HG03159 (cell line): ENCODE results near the gene ZNF638.
"Not testable (repeated sequence)": the region's sequence is repeated elsewhere in the genome, so short reads cannot be mapped to it uniquely, and the experiment has no call there.

Experiments used
- ATAC-seq: cut with Tn5 transposase; IDR thresholded peaks from one replicate; pipeline ENCODE4 v1.9.1; 2021; ENCODE audit warnings: mild to moderate bottlenecking, moderate library complexity; ENCODE audit not compliant: unreplicated experiment

ZNF638 gene

DNA sequence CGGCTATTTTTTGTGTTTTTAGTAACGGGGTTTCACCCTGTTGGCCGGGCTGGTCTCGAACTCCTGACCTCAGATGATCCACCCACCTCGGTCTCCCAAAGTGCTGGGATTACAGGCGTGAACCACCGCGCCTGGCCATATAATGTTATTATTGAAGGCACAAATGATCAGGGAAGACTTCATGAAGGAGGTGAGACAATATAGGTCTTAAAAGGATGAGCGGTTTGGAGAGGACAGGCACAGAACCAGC is 326 bp upstream of the ZNF638 start:
- ATAC-seq = not testable (repeated sequence)

DNA sequence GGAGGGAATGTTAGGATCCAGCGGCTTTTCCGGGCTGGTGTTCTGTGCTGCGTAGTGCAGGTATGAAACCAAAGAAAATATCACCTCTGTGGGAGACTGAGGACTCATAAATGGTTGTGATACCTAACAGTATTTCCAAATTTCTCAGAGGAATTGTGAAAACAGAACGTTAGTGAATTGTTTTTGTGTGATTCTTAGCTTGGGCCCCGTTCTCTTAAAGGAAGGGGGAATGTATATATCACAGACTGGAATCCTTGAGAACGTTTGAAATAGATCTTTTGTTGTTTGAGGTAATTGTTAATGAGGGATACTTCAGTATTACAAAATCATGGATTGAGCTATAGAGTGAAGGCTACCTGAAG is 834 bp downstream of the ZNF638 start:
- ATAC-seq = no peak

DNA sequence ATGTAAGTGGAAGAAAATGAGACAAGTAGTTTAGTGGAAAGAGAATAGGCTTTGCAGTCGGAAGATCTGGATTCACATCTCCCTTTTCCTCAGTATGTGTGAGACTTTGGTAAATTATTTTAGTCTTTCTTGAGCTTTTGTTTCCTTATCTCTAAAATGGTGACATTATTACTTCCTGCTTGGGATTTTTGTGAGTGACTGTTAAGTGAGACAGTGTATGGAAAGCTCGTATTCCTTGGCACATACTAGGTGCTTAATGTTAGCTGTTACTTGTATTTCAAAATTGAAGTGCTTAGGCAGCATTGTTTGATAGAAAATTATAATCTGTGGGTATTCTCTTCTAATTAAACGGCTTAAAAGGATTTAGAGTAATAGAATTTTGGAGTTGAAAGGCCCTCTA is 2.0 kb downstream of the ZNF638 start:
- no peak for ATAC-seq

DNA sequence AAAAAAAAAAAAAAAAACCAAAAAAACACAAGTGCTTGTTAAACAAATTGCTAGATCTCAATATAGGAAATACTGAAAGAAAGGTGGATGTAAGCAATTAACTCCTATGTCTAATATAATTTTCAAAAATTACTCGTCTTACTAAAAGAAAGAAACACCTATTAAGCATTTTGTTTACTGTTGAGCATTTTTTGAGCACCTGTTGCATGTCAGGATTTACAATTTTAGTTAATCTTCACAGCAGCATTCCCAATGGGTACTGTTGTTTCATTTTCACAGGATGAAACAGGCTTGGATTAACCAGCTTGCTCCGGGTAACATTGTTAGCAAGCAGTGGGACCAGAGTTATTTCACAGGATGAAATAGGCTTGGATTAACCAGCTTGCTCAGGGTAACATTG is 4.8 kb downstream of the ZNF638 start:
- ATAC-seq = no peak

DNA sequence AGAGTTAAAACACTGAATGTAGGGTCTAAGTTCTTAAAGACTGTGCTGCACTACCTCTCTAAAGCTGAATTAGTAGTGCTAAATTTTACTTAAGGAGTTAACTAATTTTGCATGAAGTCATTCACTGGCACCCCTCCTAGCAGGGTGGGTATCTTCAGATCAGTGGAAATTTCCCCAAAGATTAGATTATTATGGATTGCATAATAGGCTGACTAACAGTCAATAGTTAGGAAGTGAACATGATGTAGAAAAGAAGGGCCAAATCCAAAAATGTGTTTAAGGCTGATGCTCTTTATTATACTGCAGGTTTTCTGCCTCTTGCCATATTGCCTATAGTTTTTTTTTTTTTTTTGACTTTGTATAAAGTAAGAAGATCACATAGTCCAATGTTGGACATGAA is 5.2 kb downstream of the ZNF638 start:
- ATAC-seq = no peak

DNA sequence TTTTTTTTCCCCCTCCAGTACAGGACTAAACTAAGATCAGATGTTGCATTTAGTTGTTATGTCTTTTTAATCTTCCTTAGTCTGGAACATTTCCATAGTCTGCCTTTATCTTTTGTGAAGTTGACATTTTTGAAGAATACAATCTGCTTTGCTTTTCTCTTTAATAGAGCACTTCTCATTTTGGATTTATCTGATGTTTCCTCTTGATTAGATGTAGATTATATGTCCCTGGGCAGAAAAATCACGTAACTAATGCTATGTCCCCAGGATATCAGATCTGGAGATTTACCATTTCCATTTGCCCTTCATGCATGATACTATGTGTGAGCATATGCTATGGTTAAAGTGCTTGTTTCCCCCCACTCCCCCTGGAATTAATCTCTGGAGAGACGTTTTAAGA is 6.2 kb downstream of the ZNF638 start:
- no peak for ATAC-seq

DNA sequence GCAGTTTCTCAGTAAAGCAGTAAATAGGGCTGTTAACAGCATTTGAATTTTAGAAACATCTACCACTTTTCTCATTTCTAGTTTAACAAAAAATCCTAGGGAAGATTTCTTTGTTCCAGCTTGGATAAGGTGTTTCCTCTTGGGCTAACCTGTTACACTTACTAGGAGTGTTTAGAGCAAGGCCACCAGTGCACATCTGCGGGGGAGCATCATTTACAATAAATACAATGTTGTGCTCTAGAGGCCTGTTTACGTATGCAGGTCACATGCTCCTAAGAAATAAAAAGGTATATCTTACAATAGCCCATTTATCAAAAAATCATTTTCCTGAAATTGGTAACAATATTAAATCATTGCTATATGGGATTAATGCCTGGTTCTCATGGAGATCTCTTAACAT is 8.1 kb downstream of the ZNF638 start:
- no peak for ATAC-seq

DNA sequence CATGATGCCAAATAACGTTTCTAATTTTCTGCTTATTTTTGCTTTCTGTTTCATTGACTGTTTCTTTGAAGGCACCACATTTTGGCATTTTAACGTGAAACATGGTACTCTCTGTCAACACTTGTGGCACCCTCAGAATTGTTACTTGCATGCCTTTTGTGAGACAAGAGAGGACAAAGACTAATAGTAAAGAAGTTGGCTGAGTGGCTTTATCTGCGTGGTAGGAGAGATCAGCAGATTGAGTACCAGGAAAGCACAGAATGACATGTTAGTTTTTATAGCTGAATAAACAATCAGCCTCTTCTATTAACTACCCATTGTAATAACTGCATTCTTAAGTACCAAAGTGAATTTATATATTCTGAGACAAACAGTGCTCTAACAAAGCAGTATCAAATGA is 8.6 kb downstream of the ZNF638 start:
- ATAC-seq = no peak

DNA sequence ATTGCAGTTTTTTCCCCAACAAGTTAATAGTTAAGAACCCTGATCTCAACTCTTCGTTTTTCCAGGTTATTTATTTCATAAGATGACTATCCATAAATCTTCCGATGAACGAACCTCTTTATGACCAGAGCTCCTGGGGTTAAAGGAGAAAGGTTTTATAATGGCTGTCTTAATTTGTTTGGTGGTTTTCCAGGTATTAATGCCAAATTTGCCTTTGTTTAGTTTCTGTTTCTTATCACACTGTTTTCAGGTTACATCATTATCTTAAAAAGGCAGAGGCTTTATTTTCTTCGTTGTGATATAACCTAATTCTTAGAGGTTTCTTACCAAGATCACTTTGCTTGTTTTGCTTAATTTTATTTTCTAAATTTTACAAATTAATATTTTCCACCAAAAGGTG is 10.1 kb downstream of the ZNF638 start:
- ATAC-seq = no peak

DNA sequence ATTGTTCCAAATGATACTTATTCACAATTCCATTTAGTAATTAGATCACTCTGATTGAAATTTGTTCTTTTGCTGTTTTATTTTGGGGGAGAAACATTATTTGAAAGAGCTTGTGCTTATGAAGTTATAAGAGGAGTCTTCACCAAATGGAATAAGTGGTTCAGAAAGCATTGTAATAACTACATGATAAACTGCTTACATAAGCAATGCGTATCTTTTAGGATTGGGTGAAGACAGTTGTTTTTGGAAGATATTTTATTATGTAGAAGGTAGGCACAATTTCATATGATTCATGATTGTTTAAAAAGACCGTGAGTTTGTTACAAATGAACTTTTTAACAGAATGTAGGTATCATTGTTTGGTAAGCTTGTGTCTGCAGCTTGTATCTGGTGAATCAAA is 14.5 kb downstream of the ZNF638 start:
- no peak for ATAC-seq

DNA sequence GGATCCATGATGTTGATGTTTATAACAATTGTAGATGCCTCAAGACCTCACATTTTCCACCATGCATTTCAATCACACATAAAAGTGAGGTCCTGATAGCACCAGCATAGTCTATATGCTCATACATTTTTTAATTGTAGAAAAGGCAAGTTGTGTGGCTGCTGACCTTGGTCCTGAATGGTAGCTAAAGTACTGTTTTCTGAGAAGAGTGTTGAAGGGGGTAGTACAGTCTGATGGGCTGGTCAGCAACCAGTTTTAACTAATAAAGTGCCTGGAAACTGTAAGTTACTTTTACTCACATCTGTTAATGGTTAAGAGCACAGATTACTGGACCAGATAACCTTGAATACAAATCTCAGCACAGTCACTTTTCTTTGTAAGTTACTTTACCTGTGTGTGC is 15.9 kb downstream of the ZNF638 start:
- ATAC-seq = no peak

DNA sequence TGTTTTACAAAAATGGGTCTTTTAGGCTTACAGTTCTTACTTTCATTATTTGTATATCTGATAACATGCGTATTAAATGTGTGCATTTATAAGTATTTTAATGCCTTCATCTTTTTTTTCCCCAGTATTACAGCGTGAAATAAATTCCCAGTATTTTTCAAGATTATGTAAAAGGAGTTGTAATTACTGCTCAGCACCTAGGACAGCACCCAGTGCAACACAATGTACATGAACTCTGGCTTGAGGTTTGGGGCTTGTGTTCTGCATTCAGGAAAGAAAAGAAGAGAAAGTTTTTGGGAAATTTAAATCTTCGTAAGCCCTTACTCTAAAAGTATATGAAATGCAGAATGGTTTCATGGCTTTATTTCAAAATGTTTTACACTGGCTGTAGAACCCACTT is 16.7 kb downstream of the ZNF638 start:
- ATAC-seq = no peak

DNA sequence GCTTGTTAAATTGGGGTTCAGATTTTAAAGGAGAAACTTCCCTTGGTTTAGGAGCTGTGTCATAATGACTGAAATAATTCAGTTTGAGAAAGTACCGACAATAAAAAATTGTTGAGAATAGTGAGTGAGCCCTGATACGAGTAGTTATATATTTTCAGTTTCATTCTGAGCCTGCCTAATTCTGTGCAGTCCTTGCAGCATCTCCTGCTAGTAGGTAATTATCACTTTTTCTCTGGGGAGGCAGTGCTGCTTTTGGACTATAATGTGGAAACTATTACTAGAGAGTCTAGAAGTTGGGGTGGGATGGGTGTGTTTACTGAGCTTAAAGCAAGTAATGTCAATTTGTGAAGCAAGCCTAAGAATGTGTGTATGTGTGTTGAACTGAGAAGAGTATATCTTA is 21.7 kb downstream of the ZNF638 start:
- no peak for ATAC-seq

DNA sequence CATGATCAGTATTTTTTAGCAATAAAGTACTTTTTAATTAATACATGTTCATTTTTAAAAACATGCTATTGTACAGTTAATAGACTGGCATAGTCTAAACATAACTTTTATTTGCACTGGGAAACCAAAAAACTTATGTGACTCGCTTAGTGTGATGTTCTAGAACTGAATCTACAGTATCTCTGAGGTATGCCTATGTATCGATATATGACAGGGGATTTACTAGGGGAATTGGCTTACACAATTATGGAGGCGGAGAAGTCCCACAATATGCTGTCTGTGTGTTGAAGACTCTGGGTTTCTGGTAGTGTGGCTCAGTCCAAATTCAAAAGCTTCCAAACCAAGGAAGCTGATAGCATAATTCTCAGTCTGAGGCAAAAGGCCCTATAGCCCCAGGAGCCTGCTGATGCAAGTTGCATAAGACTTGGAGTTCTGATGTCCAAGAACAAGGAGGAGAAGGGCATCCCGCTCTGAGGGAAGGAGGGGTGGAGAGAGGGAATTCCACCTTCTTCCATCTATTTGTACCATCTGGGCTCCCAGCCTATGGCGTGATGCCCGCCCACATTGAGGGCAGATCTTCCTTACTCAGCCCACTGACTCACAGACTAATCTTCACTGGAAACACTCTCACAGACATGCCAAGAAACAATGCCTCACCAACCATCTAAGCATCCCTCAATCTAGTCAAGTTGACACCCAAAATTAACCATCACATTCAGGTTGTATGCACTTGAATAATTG is 27.5 kb downstream of the ZNF638 start:
- no peak for ATAC-seq

DNA sequence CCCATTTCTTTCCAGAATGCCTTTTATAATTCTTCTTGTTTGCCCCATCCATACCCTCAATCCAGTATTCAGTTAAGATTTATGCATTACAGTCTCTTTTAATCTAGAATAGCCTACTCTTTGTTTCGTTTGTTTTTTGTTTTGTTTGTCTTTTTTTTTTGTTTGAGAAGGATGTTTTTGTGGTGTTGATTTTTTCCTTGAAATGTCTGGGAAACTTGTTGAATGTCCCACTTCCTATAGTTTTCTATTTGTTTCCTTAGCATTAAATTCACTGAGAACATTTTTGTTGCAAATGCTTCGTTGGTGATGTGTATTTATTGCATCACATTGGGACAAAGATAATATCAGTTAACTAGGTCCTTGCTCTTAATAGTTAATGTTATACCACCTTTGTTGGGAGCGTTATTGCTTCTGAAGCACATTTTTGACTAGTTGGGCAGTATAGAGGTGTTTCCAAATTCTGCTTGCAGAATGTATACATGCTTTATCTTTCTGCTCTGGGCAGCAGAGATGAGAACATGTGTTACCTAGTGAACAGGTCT is 28.9 kb downstream of the ZNF638 start:
- no peak for ATAC-seq

DNA sequence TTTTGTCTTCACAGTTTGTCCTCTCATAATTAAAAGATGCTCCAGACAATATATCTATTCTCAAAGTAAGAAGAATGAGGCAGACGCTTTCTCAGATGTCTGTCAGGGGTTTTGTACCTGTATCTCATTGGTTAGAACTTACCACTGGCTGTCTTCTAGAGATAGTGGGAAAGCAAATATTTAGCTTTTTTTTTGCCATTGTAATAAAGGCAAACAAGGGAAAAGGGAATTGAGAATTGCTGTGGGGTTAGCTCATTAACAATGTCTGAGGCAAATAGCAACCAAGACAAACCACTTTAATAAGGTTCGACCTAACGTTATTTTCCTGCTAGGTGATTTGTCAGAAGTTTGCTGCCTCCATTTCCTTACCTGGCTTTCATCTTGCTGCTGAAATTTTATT is 30.0 kb downstream of the ZNF638 start:
- ATAC-seq = no peak

DNA sequence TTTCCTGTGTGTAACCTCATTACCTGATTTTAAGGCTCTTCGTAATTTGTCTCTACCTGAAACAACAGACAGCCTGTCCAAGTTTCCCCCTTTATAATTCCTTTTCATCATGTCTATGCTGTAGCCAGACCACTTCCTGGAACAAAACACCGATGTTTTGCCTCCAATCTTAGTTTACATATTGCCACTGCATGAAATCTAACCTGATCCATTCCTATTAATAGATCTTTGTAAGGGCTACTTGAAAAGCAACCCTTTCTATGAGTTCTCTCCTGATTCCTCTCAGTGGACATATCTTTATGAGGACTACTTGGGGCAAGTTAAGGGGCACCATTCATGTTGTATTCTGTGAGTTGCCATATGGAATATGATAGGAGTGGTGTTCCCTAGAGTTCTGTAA is 30.9 kb downstream of the ZNF638 start:
- ATAC-seq = no peak

DNA sequence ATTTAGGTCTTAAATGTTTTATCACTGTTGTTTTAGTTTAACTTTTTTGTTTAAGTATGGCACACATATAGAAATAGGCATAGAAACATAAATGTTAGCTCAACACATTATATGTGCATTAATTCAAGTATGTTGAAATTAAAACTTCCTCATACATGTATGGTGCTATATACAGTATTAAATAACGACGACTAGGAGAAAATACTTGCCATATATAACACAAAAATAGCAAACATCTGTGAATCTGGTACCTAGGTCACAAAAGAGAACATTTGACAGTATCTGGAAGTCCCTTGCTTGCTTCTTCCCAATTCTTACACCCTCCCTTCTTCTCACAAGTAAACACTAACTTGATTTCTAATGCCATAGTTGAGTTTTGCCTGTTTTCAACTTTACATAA is 38.4 kb downstream of the ZNF638 start:
- no peak for ATAC-seq

DNA sequence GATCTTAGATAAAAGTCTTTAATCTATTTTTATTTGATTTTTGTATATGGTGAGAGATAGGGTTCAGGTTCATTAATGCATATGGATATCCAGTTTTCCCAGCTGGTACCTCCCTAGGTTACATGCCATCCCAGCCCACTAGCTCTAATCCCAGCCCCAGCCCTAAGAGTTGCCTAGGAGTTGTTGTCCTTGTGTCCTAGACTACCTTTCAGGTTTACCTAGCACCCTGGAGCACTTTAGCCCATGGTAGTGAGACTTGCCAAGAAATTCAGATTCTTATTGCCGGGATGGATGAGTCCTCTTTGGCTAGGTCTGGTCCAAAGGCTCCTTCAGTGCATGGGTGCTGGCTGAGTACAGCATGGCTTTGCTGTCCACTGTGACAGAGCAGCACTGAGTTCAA is 40.5 kb downstream of the ZNF638 start:
- ATAC-seq = no peak

DNA sequence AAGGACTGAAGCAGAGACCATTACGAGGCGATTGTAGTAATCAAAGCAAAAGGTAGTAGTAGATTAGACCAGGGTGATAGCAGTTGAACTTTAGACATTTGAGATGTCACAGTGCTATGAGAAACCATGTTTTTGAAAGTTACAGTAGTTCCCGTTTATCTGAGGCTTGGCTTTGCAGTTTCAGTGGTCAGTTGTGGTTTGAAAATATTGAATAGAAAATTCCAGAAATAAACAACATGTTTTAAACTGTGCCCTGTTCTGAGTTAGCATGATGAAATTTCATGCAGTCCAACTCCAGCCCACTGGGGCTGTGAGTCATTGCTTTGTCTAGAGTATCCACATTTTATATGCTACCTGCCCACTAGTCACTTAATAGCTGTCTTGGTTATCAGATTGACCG is 47.5 kb downstream of the ZNF638 start:
- no peak for ATAC-seq

DNA sequence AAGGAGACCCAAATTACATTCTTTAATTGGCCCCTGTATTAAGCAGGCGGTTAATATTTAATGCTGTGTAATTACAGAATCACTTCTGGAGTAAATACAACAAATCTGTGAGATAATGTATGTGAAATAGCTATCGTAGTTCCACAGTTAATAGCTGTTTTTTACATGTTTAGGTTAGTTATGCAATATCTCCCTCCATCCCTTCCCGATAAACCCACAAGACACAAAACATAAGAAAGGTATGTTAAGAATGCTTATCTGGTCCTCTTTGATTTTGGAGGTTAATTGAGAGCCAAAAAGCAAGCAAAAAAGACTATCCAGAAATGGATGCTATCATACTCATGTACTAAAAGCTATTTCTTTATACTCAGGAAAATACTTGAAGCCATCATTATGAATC is 49.1 kb downstream of the ZNF638 start:
- no peak for ATAC-seq

DNA sequence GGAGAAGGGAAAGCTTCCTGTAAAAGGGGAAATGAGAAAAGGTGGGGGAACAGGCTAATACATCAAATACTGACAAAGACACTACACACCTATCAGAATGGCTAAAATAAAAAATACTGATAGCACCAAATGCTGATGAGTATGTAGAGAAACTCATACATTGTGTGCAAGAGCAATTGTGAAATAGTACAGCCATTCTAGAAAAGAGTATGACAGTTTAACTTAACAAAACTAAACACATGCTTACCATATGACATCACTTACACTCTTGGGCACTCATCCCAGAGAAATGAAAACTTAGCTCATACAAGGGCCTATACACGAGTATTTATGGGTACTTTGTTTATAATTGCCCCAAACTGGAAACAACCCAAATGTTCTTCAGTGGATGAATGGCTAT is 53.4 kb downstream of the ZNF638 start:
- ATAC-seq = no peak

DNA sequence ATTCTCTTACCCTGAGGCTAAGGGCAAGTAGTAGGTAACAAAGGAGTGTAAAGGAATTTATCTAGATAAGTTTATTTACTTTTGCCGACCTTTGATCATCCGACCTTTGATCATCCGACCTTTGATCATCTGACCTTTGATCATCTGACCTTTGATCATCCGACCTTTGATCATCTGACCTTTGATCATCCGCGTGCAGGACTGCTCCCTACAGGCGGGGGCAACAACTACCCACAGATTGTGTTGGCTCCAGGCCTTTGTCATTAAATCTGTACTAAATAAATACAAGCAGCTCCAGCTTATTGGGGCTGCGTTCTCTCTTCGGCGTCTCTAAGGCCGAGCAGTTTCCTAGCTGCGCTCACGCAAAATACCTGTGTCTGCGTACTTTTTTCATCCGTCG is 56.6 kb downstream of the ZNF638 start:
- ATAC-seq = no peak
